ENCODE data around the gene NCKIPSD.

The NCKIPSD gene

DNA sequence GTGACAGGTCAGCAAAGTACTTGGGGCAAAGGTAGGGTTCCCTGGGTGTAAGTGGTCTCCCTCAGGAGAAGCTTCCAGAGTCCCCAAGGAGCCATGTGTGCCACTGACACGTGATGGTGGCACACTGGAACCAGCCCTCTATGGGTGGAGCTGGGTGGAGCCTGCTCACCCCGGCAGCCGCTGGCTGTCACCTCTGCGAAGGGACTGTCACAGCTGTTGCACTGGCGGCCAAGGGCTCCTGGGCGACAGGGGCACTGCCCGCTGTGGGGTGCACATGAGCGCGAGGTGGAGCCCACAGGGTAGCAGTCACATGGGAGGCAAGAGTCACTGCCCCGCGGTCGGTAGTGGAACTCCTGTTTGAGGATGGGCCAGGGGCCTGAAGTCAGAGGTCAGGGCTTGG lies 35.0 kb downstream of the NCKIPSD start:
- TF ChIP-seq, protein P1, sequence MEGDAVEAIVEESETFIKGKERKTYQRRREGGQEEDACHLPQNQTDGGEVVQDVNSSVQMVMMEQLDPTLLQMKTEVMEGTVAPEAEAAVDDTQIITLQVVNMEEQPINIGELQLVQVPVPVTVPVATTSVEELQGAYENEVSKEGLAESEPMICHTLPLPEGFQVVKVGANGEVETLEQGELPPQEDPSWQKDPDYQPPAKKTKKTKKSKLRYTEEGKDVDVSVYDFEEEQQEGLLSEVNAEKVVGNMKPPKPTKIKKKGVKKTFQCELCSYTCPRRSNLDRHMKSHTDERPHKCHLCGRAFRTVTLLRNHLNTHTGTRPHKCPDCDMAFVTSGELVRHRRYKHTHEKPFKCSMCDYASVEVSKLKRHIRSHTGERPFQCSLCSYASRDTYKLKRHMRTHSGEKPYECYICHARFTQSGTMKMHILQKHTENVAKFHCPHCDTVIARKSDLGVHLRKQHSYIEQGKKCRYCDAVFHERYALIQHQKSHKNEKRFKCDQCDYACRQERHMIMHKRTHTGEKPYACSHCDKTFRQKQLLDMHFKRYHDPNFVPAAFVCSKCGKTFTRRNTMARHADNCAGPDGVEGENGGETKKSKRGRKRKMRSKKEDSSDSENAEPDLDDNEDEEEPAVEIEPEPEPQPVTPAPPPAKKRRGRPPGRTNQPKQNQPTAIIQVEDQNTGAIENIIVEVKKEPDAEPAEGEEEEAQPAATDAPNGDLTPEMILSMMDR (IDR thresholded peaks at IDR 0.05; ENCODE audit: extremely low read depth, missing control alignments), result no peak
- DNase-seq (ENCODE audit: low spot score), result no peak

DNA sequence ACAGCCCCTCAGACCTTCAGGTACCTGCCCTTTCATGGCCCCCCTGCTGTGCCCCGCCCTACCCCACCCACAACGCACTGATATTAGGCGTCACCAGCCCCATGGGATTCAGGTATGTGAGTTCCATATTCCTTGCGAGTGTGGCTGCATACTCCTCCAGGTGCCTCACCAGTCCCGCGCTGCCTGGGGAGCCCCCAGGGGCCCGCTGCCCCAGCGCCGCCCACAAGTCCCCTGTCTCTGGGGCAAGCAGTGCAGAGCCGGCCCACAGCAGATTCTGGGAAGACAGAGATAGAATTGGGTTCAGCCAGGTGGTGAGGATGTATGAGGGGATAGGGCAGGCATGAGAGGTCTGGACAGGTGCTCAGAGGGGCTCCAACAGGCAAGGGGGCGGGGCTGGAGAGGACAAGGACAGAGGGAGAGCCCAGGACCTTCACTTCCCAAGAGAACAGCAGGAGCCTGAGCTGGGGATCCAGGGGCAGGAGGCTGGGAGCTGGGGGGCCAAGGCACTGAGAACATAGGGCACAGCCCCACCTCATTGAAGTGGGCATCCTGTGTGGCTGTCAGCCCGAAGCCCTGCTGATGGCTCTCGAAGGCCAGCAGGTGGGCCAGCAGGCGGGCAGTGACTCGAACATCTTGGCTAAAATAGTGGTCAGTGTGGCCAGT lies 37.4 kb downstream of the NCKIPSD start:
- TF ChIP-seq, protein P1 (IDR thresholded peaks at IDR 0.05; ENCODE audit: extremely low read depth, missing control alignments), result no peak
- no peak for DNase-seq (ENCODE audit: low spot score)

DNA sequence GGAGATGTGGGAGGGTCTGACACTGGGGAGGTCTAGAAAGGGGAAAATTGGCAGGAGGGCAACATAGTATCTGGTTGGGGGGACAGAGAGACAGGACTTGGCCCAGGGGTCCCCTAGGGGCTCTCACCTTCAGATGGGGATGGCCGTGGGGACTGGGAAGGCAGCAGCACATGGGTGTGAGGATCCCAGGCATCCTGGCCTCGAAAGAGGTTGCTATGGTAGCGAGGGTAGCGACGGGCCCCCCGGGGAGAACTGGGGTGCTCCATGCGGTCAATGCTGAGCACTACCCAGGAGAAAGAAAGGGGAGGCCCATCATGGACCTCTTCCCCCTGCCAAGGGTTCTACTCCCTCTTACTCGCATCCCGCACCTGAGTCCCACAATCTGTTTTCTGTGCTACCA lies 38.0 kb downstream of the NCKIPSD start:
- DNase-seq (ENCODE audit: low spot score), result no peak
- TF ChIP-seq, protein P1 (IDR thresholded peaks at IDR 0.05; ENCODE audit: extremely low read depth, missing control alignments), result no peak

DNA sequence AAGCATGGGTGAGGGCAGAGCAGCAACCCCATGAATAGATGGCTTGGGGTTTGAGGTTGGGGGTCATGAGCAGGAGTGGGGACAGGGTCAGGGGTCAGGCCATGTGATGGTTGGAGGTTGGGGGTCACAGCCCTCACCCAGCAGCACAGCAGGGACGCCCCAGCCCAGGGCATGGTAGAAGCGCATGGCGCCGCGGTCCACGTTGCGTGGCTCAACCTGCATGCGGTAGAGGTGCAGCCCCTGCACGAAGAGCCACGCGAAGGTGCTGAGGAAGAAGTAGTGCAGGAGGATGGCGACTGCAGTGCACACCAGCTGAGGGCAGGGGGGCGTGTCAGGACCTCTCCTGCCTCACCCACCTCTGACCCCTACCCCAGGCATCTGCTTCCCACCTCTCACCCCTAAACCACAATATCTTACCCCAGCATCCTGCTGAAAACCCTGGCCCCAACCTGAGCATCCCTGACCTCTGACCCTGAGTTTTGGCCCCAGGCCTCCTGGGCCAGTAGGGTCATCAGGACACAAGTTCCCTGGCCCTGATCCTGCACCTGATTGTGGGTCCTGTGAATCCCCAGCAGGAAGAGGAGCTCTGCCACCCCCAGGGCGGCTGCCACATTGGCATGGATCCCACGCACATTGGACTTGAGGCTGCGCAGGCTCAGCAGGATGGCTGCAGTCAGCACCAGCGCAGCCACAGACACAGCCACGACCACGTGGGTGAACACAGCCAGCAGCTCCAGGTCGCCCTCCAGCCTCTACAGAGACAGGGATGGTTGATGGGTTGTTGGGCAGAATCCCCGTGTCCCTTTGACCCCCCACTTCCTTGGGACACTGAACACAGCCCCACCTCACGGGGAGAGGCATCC lies 40.6 kb downstream of the NCKIPSD start:
- DNase-seq (ENCODE audit: low spot score), result no peak
- TF ChIP-seq, protein P1 (IDR thresholded peaks at IDR 0.05; ENCODE audit: extremely low read depth, missing control alignments), result no peak

DNA sequence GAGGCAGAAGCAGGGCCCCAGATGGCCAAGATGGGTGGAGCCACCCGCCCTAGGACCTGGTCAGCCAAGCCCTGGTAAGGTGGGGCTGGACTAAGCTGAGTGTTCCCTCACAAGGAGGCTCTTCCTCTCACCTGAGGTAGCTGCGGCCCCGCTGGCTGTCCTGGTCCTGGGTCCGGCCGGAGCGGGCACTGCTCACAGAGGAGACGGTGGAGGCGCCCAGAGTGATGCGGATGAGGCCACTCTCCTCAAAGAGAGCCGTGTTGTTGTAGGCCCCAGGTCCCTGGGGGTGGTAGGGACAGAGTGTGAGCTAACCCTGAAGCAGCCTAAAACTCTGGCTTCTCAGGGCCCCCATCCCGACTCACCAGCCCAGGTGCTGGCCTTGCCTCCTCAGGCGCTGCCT lies 43.1 kb downstream of the NCKIPSD start:
- TF ChIP-seq, protein P1 (IDR thresholded peaks at IDR 0.05; ENCODE audit: extremely low read depth, missing control alignments), result no peak
- no peak for DNase-seq (ENCODE audit: low spot score)

DNA sequence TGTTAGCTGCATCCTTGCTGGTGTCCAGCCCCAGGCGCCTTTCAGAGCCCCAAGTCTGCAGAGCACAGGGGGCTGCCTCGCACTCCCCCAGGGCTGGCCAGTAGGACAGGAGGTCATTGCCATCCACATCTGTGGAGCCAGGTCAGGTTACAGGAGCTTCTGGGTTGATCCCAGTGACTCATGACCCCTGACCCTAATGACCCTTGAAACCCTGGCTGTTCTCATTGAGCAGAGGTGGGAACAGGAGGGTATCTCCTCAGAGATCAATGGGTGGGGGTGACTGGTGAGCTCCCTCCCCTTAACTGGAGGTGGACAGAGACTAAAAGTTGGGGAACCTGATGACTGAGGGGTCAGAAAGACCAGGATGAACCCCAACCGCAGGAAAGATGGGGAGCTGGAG lies 44.3 kb downstream of the NCKIPSD start:
- TF ChIP-seq, protein P1 (IDR thresholded peaks at IDR 0.05; ENCODE audit: extremely low read depth, missing control alignments), result no peak
- no peak for DNase-seq (ENCODE audit: low spot score)

DNA sequence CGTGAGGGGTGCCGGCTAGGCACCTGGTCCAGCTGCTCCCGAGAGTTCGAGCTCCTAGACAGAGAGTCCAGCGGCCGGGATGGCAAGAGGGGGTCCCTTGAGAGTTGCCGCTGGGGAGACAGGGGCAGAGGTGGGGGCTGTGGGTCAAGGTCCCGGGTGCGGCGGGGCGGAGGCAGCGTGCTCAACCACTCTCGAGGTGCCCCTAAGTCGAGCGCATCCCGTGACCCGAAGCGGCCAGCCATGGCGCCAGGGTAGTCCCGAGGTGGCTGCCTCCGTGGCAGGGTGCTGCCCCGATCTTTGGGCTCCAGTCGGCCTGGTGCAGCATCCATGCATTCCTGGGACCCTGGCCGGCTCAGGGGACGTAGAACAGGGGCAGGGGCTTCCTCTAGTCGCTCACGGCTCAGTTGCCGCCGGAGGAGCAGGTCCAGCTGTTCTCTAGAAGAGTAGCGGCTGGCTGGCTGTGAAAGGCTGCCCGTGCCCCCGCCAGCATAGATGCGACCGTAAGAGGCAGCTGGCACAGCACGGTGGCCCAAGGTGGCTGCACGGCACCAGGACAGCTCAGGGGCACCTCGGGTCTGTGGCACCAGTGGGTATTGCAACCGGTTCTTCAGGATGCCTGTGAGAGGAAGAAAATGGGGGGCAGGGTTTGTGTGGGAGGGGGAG lies 45.6 kb downstream of the NCKIPSD start:
- DNase-seq (ENCODE audit: low spot score), result no peak
- TF ChIP-seq, protein P1 (IDR thresholded peaks at IDR 0.05; ENCODE audit: extremely low read depth, missing control alignments), result no peak

All from GM20000 (cell line).